ENCODE data around the gene R3HCC1L. TPM values are rescaled to one million over a fixed set of nuclear protein-coding genes. Genes with fewer than 3 reads are reported as not detected.

The R3HCC1L gene
- total RNA-seq, 1 experiment from 2014 or later, result 10.9 TPM

GRCh38 chr10:98257198-98257597 is 122.7 kb downstream of the R3HCC1L start:
- no peak for DNase-seq (ENCODE audit: extremely low read depth, low read depth)

- DNase-seq (ENCODE audit: extremely low read depth, low read depth), result no peak
These were observed 123.5 kb downstream of the R3HCC1L start for GRCh38 chr10:98257961-98258360.

- DNase-seq (ENCODE audit: extremely low read depth, low read depth), result no peak
These were observed 124.4 kb downstream of the R3HCC1L start for GRCh38 chr10:98258683-98259454.

- no peak for DNase-seq (ENCODE audit: extremely low read depth, low read depth)
These were observed 125.3 kb downstream of the R3HCC1L start for GRCh38 chr10:98259606-98260315.

- DNase-seq (ENCODE audit: extremely low read depth, low read depth), result no peak
These were observed 125.9 kb downstream of the R3HCC1L start for GRCh38 chr10:98260350-98260749.

- DNase-seq (ENCODE audit: extremely low read depth, low read depth), result no peak
These were observed 126.3 kb downstream of the R3HCC1L start for GRCh38 chr10:98260752-98261151.

GRCh38 chr10:98261436-98262277 is 127.2 kb downstream of the R3HCC1L start:
- DNase-seq (ENCODE audit: extremely low read depth, low read depth), result no peak

GRCh38 chr10:98262571-98262970 is 128.1 kb downstream of the R3HCC1L start:
- DNase-seq (ENCODE audit: extremely low read depth, low read depth), result peak; percentile 20

GRCh38 chr10:98263088-98263487 is 128.6 kb downstream of the R3HCC1L start:
- no peak for DNase-seq (ENCODE audit: extremely low read depth, low read depth)

GRCh38 chr10:98264378-98265065 is 130.1 kb downstream of the R3HCC1L start:
- DNase-seq (ENCODE audit: extremely low read depth, low read depth), result no peak

GRCh38 chr10:98265403-98266378 is 131.2 kb downstream of the R3HCC1L start:
- no peak for DNase-seq (ENCODE audit: extremely low read depth, low read depth)

- no peak for DNase-seq (ENCODE audit: extremely low read depth, low read depth)
These were observed 132.2 kb downstream of the R3HCC1L start for GRCh38 chr10:98266647-98267046.

GRCh38 chr10:98267069-98267893 is 132.8 kb downstream of the R3HCC1L start:
- no peak for DNase-seq (ENCODE audit: extremely low read depth, low read depth)

- no peak for DNase-seq (ENCODE audit: extremely low read depth, low read depth)
These were observed 133.6 kb downstream of the R3HCC1L start, which contains the start of gene LOXL4 for GRCh38 chr10:98267894-98268693. Gene LOXL4 (minus strand): TSS chr10:98268194. CDS start chr10:98263019, 5,175 bp downstream.

GRCh38 chr10:98268694-98269431 is 134.4 kb downstream of the R3HCC1L start:
- DNase-seq (ENCODE audit: extremely low read depth, low read depth), result no peak

- peak; percentile 44 for DNase-seq (ENCODE audit: extremely low read depth, low read depth)
These were observed 135.0 kb downstream of the R3HCC1L start for GRCh38 chr10:98269435-98269912.

All from NCI-H460 (cell line).